GM11168 (cell line): Measurements from ENCODE around the gene GRIK3.
"Not testable (repeated sequence)": the region's sequence is repeated elsewhere in the genome, so short reads cannot be mapped to it uniquely, and the experiment has no call there.

Experiments used
- in situ Hi-C: fragments of 300-500 bp; cut with MboI; formaldehyde crosslinking; loops from one replicate; pipeline ENCODE4 v1.12.0; 2022; ENCODE audit warnings: low sequenced_read_pairs; ENCODE audit not compliant: unreplicated experiment

The GRIK3 gene

GRCh38 chr1:36913484-36914060 is 120.7 kb downstream of the GRIK3 start:
- in situ Hi-C loops: no loop called here

- in situ Hi-C loops: no loop called here
Observed at GRCh38 chr1:36913016-36913415, 121.3 kb downstream of the GRIK3 start.

GRCh38 chr1:36912365-36912865 is 121.9 kb downstream of the GRIK3 start:
- in situ Hi-C loops: no loop called here

GRCh38 chr1:36911561-36912364 is 122.6 kb downstream of the GRIK3 start:
- in situ Hi-C loops: no loop called here

- in situ Hi-C loops: no loop called here
Observed at GRCh38 chr1:36910886-36911540, 123.3 kb downstream of the GRIK3 start.

GRCh38 chr1:36909946-36910725 is 124.2 kb downstream of the GRIK3 start:
- in situ Hi-C loops: no loop called here

GRCh38 chr1:36909359-36909758 is 125.0 kb downstream of the GRIK3 start:
- in situ Hi-C loops: not testable (repeated sequence)

GRCh38 chr1:36908096-36908495 is 126.2 kb downstream of the GRIK3 start:
- in situ Hi-C loops: no loop called here

GRCh38 chr1:36906555-36906954 is 127.8 kb downstream of the GRIK3 start:
- in situ Hi-C loops: no loop called here

- in situ Hi-C loops: no loop called here
Observed at GRCh38 chr1:36905941-36906340, 128.4 kb downstream of the GRIK3 start.

- in situ Hi-C loops: no loop called here
Observed at GRCh38 chr1:36900128-36900527, 134.2 kb downstream of the GRIK3 start.

GRCh38 chr1:36897813-36898212 is 136.5 kb downstream of the GRIK3 start:
- in situ Hi-C loops: not testable (repeated sequence)

- in situ Hi-C loops: no loop called here
Observed at GRCh38 chr1:36894824-36895223, 139.5 kb downstream of the GRIK3 start.

- in situ Hi-C loops: no loop called here
Observed at GRCh38 chr1:36890776-36891175, 143.5 kb downstream of the GRIK3 start.

GRCh38 chr1:36889478-36890226 is 144.7 kb downstream of the GRIK3 start:
- in situ Hi-C loops: no loop called here

- in situ Hi-C loops: no loop called here
Observed at GRCh38 chr1:36888811-36889477, 145.4 kb downstream of the GRIK3 start.

- in situ Hi-C loops: no loop called here
Observed at GRCh38 chr1:36885540-36886357, 148.6 kb downstream of the GRIK3 start.

- in situ Hi-C loops: no loop called here
Observed at GRCh38 chr1:36884801-36885200, 149.5 kb downstream of the GRIK3 start.
